ENCODE data around the gene GBE1. TPM values are rescaled to one million over a fixed set of nuclear protein-coding genes. Genes with fewer than 3 reads are reported as not detected.

The GBE1 gene
- total RNA-seq, 1 donor: 184 TPM

- DNase-seq (ENCODE audit: insufficient read length, low spot score, missing footprints): no peak
- Histone ChIP-seq H3K27ac (ENCODE audit: low read depth, low read length) (no peak overlapping the region), H3K4me1 (ENCODE audit: insufficient read depth, low read length) (peaks cover 3% of the 10 kb centered on the region), H3K4me3 (ENCODE audit: insufficient read depth, low read length) (no peak overlapping the region), H3K27me3 (ENCODE audit: insufficient read depth, low read length) (no peaks in the 10 kb centered on the region), H2AFZ (ENCODE audit: low read length) (no peak overlapping the region), H3K79me2 (ENCODE audit: insufficient read depth, low read length) (no peaks in the 10 kb centered on the region), H3K36me3 (ENCODE audit: insufficient read depth, low read length) (no peaks in the 10 kb centered on the region), H3K4me2 (ENCODE audit: insufficient read depth, low read length) (no peak overlapping the region), H4K20me1 (ENCODE audit: insufficient read depth, low read length) (no peaks in the 10 kb centered on the region), H3K9me3 (ENCODE audit: low read depth, low read length) (no peaks in the 10 kb centered on the region)
- TF ChIP-seq CTCF (IDR thresholded peaks at IDR 0.05; ENCODE audit: extremely low read depth, low read depth, low read length): no peak
These were observed 245.4 kb downstream of the GBE1 start for GRCh38 chr3:81516042-81516441.

- no peaks in the 10 kb centered on the region for H3K27me3 ChIP-seq (ENCODE audit: insufficient read depth, low read length)
- H3K4me1 ChIP-seq (ENCODE audit: insufficient read depth, low read length): peaks cover under 1% of the 10 kb centered on the region
- no peaks in the 10 kb centered on the region for H3K79me2 ChIP-seq (ENCODE audit: insufficient read depth, low read length)
- no peaks in the 10 kb centered on the region for H4K20me1 ChIP-seq (ENCODE audit: insufficient read depth, low read length)
- H3K4me2 ChIP-seq (ENCODE audit: insufficient read depth, low read length): no peak overlapping the region
- H3K9me3 ChIP-seq (ENCODE audit: low read depth, low read length): no peaks in the 10 kb centered on the region
- TF ChIP-seq CTCF (IDR thresholded peaks at IDR 0.05; ENCODE audit: extremely low read depth, low read depth, low read length): no peak
- no peak overlapping the region for H2AFZ ChIP-seq (ENCODE audit: low read length)
- no peaks in the 10 kb centered on the region for H3K36me3 ChIP-seq (ENCODE audit: insufficient read depth, low read length)
- H3K4me3 ChIP-seq (ENCODE audit: insufficient read depth, low read length): no peak overlapping the region
- no peak for DNase-seq (ENCODE audit: insufficient read length, low spot score, missing footprints)
- no peak overlapping the region for H3K27ac ChIP-seq (ENCODE audit: low read depth, low read length)
These were observed 247.9 kb downstream of the GBE1 start for GRCh38 chr3:81513591-81513990.

- H4K20me1 ChIP-seq (ENCODE audit: insufficient read depth, low read length): no peaks in the 10 kb centered on the region
- H3K27ac ChIP-seq (ENCODE audit: low read depth, low read length): no peak overlapping the region
- H2AFZ ChIP-seq (ENCODE audit: low read length): no peak overlapping the region
- TF ChIP-seq CTCF (IDR thresholded peaks at IDR 0.05; ENCODE audit: extremely low read depth, low read depth, low read length): no peak
- no peaks in the 10 kb centered on the region for H3K4me1 ChIP-seq (ENCODE audit: insufficient read depth, low read length)
- H3K4me2 ChIP-seq (ENCODE audit: insufficient read depth, low read length): no peak overlapping the region
- DNase-seq (ENCODE audit: insufficient read length, low spot score, missing footprints): no peak
- H3K79me2 ChIP-seq (ENCODE audit: insufficient read depth, low read length): no peaks in the 10 kb centered on the region
- no peak overlapping the region for H3K4me3 ChIP-seq (ENCODE audit: insufficient read depth, low read length)
- peaks cover 13% of the 10 kb centered on the region for H3K36me3 ChIP-seq (ENCODE audit: insufficient read depth, low read length)
- H3K9me3 ChIP-seq (ENCODE audit: low read depth, low read length): no peaks in the 10 kb centered on the region
- H3K27me3 ChIP-seq (ENCODE audit: insufficient read depth, low read length): no peaks in the 10 kb centered on the region
These were observed 258.4 kb downstream of the GBE1 start for GRCh38 chr3:81503026-81503425.

- no peak overlapping the region for H3K27ac ChIP-seq (ENCODE audit: low read depth, low read length)
- no peak overlapping the region for H3K4me2 ChIP-seq (ENCODE audit: insufficient read depth, low read length)
- H3K4me3 ChIP-seq (ENCODE audit: insufficient read depth, low read length): no peak overlapping the region
- no peak for TF ChIP-seq CTCF (IDR thresholded peaks at IDR 0.05; ENCODE audit: extremely low read depth, low read depth, low read length)
- no peak overlapping the region for H2AFZ ChIP-seq (ENCODE audit: low read length)
- H3K4me1 ChIP-seq (ENCODE audit: insufficient read depth, low read length): no peaks in the 10 kb centered on the region
- peaks cover 8% of the 10 kb centered on the region for H3K36me3 ChIP-seq (ENCODE audit: insufficient read depth, low read length)
- no peaks in the 10 kb centered on the region for H3K79me2 ChIP-seq (ENCODE audit: insufficient read depth, low read length)
- no peaks in the 10 kb centered on the region for H3K27me3 ChIP-seq (ENCODE audit: insufficient read depth, low read length)
- DNase-seq (ENCODE audit: insufficient read length, low spot score, missing footprints): no peak
- no peaks in the 10 kb centered on the region for H4K20me1 ChIP-seq (ENCODE audit: insufficient read depth, low read length)
- H3K9me3 ChIP-seq (ENCODE audit: low read depth, low read length): no peaks in the 10 kb centered on the region
These were observed 259.2 kb downstream of the GBE1 start for GRCh38 chr3:81502236-81502635.
